Activated CD8-positive, alpha-beta memory T cell treated with anti-CD3 and anti-CD28 coated beads, Interleukin-2, amount 10 ng/mL, durations not matched to agents 7 days and 5 days (primary cell): ENCODE data around the gene PDZD2. TPM values are rescaled to one million over a fixed set of nuclear protein-coding genes. Genes with fewer than 3 reads are reported as not detected.

Experiments
- ATAC-seq: fragments of 150-1000 bp; cut with Tn5 transposase; one replicate; pipeline ENCODE4 v1.10.0; 2021; ENCODE audit warnings: moderate library complexity
- CTCF ChIA-PET: fragments of 350-600 bp; sonication (Branson Sonifier 250); formaldehyde crosslinking; loops from one replicate; lab custom pipeline; 2021; ENCODE audit warnings: antibody characterized with exemption; lab: Charles Lee
- DNase-seq: peaks from one replicate; pipeline ENCODE4 v3.0.0-alpha.2; 2020
- H3K27ac Mint-ChIP-seq: one replicate; pipeline ENCODE4 v1.8.0; 2021; ENCODE audit warnings: mild to moderate bottlenecking, mixed read lengths
- H3K27me3 Mint-ChIP-seq: one replicate; pipeline ENCODE4 v1.8.0; 2021; ENCODE audit warnings: mixed read lengths
- H3K36me3 Mint-ChIP-seq: one replicate; pipeline ENCODE4 v1.8.0; 2021; ENCODE audit warnings: mild to moderate bottlenecking, mixed read lengths
- H3K4me1 Mint-ChIP-seq: one replicate; pipeline ENCODE4 v1.8.0; 2021; ENCODE audit warnings: mixed read lengths
- H3K4me3 Mint-ChIP-seq: one replicate; pipeline ENCODE4 v1.8.0; 2021; ENCODE audit warnings: mild to moderate bottlenecking, moderate library complexity, mixed read lengths
- H3K9me3 Mint-ChIP-seq: one replicate; pipeline ENCODE4 v1.8.0; 2022; ENCODE audit warnings: low read depth, mixed read lengths
- total RNA-seq, 2 experiments: library from RNA; stranded (reverse); gene quantifications; one replicate each; pipeline ENCODE4 v1.2.3, GENCODE V29; 2021

Gene PDZD2
- total RNA-seq, 2 experiments from 2014 or later, result not detected

DNA sequence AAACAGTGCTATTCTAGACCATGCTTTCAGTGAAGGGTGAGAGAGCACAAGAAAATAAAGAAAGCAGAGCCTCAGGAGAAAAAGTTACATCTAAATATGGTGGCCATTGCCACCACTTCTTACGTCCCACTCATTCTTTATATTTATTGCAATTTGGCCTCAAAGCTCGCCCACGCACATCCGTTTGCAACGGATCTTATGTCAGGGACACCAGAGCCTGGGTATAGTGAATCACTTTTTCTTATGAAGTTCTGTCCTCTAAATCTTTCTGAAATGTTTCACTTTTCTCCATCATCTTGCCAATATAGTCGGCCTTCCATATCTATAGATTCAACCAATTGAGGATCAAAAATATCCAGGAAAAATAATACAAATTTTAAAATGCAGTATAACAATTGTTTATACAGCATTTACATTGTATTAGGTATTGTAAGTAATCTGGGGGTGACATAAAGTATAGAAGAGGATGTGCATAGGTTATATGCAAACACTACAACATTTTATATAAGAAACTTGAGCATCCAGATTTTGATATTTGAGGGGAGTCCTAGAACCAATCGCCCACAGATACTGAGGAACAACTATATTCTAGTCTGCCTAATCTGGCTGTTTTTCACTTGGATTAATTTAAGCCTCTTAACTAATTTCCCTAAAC, 500.0 kb downstream of the PDZD2 start:
- no peak overlapping the region for H3K4me3 Mint-ChIP-seq
- H3K36me3 Mint-ChIP-seq, result peaks cover 43% of the 10 kb centered on the region
- DNase-seq (peak; percentile 72), ATAC-seq (peak; percentile 70)
- CTCF ChIA-PET, result no interaction called here
- H3K9me3 Mint-ChIP-seq, result no peaks in the 10 kb centered on the region
- no peaks in the 10 kb centered on the region for H3K27me3 Mint-ChIP-seq
- H3K4me1 Mint-ChIP-seq, result peaks cover 18% of the 10 kb centered on the region
- peak overlapping the region; percentile 67 for H3K27ac Mint-ChIP-seq

DNA sequence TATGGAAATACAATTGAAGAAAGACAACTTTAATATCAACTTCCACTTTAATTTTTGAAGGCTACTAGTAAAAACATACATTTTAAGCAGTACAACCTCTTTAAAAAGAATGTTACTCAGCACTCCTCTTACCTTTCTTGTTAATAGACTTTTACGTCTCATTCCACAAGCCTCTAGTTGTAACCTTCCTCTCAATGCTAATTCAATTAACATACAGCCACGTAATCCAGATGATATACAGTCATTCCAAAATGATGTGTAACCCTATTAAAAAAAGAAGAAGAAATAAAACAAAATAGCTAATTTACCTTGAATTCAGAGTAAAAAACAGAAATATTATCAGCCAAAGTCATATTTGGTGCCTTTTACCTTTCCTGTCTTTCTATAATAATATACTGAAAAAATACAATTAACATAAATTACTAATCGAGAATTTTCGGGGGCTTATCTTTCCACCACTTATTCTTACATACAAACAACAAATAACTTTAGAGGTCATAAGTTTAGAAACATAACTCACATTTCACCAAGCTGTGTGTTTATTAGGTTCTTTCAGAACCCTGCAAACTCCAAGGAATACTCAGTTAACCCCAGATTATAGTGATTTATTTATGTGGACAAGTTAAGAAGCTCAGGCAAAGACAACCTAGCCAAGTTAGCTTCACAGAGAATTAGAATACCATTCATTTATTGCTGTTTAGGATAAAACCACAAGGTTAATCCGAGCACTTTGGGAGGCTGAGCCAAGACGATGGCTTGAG, 504.9 kb downstream of the PDZD2 start:
- H3K36me3 Mint-ChIP-seq, result peaks cover 50% of the 10 kb centered on the region
- H3K27me3 Mint-ChIP-seq, result no peaks in the 10 kb centered on the region
- H3K4me1 Mint-ChIP-seq, result peaks cover 18% of the 10 kb centered on the region
- ATAC-seq, result no peak
- no peak overlapping the region for H3K4me3 Mint-ChIP-seq
- peak overlapping the region; percentile 23 for H3K27ac Mint-ChIP-seq
- CTCF ChIA-PET, result no interaction called here
- DNase-seq, result no peak
- H3K9me3 Mint-ChIP-seq, result no peaks in the 10 kb centered on the region

- Mint-ChIP-seq H3K27ac (no peak overlapping the region), H3K4me3 (no peak overlapping the region), H3K27me3 (no peaks in the 10 kb centered on the region), H3K9me3 (no peaks in the 10 kb centered on the region), H3K4me1 (peaks cover 13% of the 10 kb centered on the region), H3K36me3 (peaks cover 50% of the 10 kb centered on the region)
- no peak for ATAC-seq
- CTCF ChIA-PET, result no interaction called here
- DNase-seq, result no peak
These were observed 505.7 kb downstream of the PDZD2 start for GRCh38 chr5:32144378-32145207.

DNA sequence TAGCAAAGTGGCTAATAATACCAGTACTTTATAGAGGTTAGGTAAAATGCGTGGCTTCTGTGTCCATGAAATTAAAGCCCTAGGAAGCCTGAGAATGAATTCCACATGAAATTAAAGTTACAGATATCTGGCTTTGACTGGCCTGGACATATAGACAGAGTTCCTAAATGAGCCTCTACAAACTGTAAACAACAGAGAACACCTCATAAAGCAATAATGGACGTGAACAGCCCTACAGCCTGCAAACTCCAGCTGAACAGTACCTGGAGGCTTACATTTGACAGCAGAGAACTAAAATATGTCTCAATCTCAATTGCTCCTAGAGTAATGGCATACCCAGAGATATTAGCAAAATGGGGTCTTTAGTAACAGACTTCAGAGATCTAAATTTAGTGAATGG, 506.4 kb downstream of the PDZD2 start:
- Mint-ChIP-seq H3K9me3 (no peaks in the 10 kb centered on the region), H3K27ac (no peak overlapping the region), H3K27me3 (no peaks in the 10 kb centered on the region), H3K36me3 (peaks cover 46% of the 10 kb centered on the region), H3K4me1 (peaks cover 9% of the 10 kb centered on the region), H3K4me3 (no peak overlapping the region)
- CTCF ChIA-PET, result no interaction called here
- no peak for DNase-seq
- no peak for ATAC-seq

DNA sequence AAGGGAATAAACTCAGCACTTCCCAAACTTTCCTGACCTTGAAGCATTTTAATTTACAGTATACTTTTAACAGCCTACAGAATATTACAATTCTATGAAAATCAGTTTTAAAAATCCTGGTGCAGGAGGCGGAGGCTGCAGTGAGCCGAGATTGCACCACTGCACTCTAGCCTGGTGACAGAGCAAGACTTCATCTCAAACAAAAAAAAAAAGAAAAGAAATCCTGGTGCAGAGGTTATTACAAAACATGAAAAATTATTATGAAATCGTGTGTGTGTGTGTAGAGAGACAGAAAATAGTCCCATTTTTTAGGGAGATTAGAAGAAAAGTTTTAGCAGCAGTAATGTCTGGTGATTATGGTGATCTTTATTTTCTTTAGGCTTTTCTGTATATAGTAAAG, 508.3 kb downstream of the PDZD2 start:
- DNase-seq (no peak), ATAC-seq (no peak)
- no peaks in the 10 kb centered on the region for H3K27me3 Mint-ChIP-seq
- no peaks in the 10 kb centered on the region for H3K9me3 Mint-ChIP-seq
- H3K27ac Mint-ChIP-seq, result no peak overlapping the region
- no peak overlapping the region for H3K4me3 Mint-ChIP-seq
- CTCF ChIA-PET, result no interaction called here
- peaks cover 45% of the 10 kb centered on the region for H3K36me3 Mint-ChIP-seq
- H3K4me1 Mint-ChIP-seq, result peaks cover 14% of the 10 kb centered on the region

DNA sequence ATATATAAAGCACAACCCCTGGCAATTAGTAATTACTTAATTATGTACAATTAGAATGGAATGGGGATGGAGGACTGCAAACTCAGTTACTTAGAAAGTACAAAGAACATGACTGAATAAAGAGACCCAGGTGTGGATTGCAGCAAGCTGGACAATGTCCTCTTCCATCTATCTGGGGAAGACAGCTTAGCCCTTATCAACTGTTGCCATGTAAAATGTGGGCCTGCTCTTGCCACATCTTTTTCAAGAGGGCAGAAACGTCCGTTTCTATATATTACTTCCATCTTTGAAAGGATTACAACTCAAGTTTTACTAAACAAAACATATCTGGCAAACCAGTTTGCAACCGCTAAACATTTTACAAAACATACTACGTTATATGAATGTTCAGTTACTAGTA, 509.0 kb downstream of the PDZD2 start:
- CTCF ChIA-PET, result no interaction called here
- H3K9me3 Mint-ChIP-seq, result no peaks in the 10 kb centered on the region
- no peak overlapping the region for H3K27ac Mint-ChIP-seq
- H3K36me3 Mint-ChIP-seq, result peaks cover 49% of the 10 kb centered on the region
- H3K4me3 Mint-ChIP-seq, result no peak overlapping the region
- ATAC-seq, result no peak
- H3K27me3 Mint-ChIP-seq, result no peaks in the 10 kb centered on the region
- peaks cover 14% of the 10 kb centered on the region for H3K4me1 Mint-ChIP-seq
- DNase-seq, result no peak

DNA sequence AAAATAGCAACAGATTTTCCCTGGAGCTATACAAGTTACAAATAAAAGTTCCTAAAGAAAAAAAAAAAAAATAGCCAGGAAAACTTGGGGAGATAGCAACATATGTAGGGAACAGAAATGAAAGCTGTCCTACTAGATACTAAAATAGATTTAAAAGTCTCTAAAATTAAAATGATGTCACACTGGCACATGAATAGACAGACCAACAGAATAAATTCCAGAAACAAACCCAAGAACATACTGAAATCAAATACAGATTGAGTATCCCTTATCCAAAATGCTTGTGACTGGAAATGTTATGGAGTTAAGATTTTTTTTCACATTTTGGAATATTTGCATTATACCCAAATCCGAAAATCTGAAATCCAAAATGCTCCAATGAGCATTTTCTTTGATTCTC, 511.4 kb downstream of the PDZD2 start:
- ATAC-seq (no peak), DNase-seq (no peak)
- H3K27me3 Mint-ChIP-seq, result no peaks in the 10 kb centered on the region
- no peak overlapping the region for H3K4me3 Mint-ChIP-seq
- CTCF ChIA-PET, result no interaction called here
- H3K4me1 Mint-ChIP-seq, result peaks cover 26% of the 10 kb centered on the region
- peaks cover 2% of the 10 kb centered on the region for H3K9me3 Mint-ChIP-seq
- no peak overlapping the region for H3K27ac Mint-ChIP-seq
- peaks cover 51% of the 10 kb centered on the region for H3K36me3 Mint-ChIP-seq

GRCh38 chr5:32151198-32151597, 512.3 kb downstream of the PDZD2 start:
- Mint-ChIP-seq H3K4me1 (peaks cover 23% of the 10 kb centered on the region), H3K27me3 (no peaks in the 10 kb centered on the region), H3K36me3 (peaks cover 47% of the 10 kb centered on the region), H3K9me3 (peaks cover 2% of the 10 kb centered on the region), H3K27ac (no peak overlapping the region), H3K4me3 (no peak overlapping the region)
- ATAC-seq (no peak), DNase-seq (no peak)
- CTCF ChIA-PET, result no interaction called here

DNA sequence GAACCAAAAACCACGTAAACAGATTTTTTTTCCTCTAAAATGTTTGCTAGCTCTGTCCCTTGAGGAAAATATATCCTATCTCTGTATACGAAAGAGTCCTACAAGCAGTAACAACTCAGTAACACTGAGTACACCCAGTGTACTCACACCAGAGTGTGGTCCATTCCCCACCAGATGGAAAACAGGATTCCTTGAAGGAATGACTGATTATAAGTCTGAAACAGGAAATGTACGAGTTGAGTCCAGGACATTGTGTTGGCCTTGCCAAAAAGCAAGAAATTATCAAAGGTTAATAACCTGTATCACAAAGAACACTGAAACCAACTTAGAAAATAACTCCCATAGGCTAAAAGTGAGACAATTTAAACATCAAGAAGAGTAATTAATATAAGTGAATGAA, 514.8 kb downstream of the PDZD2 start:
- peaks cover 37% of the 10 kb centered on the region for H3K36me3 Mint-ChIP-seq
- CTCF ChIA-PET, result no interaction called here
- no peaks in the 10 kb centered on the region for H3K27me3 Mint-ChIP-seq
- ATAC-seq, result no peak
- no peak overlapping the region for H3K4me3 Mint-ChIP-seq
- peaks cover 20% of the 10 kb centered on the region for H3K4me1 Mint-ChIP-seq
- H3K9me3 Mint-ChIP-seq, result peaks cover 2% of the 10 kb centered on the region
- no peak overlapping the region for H3K27ac Mint-ChIP-seq
- no peak for DNase-seq

DNA sequence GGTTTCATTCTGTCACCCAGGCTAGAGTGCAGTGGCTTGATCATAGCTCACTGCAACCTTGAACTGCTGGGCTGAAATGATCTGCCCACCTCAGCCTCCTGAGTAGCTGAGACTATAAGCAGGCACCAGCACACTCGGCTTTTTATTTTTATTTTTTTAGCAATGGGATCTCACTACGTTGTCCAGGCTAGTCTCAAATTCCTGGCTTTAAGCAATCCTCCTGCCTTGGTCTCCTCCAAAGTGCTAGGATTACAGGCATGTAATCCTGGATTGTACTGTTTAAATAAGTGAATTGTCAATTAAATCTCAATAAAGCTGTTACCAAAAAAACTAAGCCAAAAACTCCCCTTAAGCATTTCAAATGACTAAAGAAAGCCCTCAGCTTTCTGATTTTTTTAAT, 516.3 kb downstream of the PDZD2 start:
- Mint-ChIP-seq H3K36me3 (peaks cover 29% of the 10 kb centered on the region), H3K27me3 (no peaks in the 10 kb centered on the region), H3K4me1 (peaks cover 16% of the 10 kb centered on the region), H3K4me3 (no peak overlapping the region), H3K27ac (no peak overlapping the region), H3K9me3 (peaks cover 2% of the 10 kb centered on the region)
- DNase-seq, result no peak
- CTCF ChIA-PET, result no interaction called here
- no peak for ATAC-seq

GRCh38 chr5:32156635-32157034, 517.7 kb downstream of the PDZD2 start:
- peaks cover 22% of the 10 kb centered on the region for H3K4me1 Mint-ChIP-seq

DNA sequence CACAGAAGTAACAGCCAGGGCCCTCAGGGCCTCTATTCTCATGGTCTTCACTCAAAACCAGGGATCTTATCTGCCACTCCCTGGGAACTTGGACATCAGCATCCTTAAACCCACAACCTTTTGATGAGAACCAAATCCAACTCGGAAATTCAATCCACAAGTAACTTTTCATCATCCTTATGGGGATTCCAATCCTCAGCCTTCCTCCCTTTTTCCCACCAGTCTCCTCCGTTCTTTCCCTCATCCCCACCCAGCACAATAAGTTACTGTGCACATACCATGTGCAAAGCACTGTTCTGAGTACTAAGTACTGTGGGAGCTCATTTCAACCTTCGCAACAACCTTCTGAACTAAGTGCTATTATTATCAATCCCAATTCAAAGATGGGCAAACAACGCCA, 518.1 kb downstream of the PDZD2 start:
- peaks cover 20% of the 10 kb centered on the region for H3K4me1 Mint-ChIP-seq
- no peaks in the 10 kb centered on the region for H3K27me3 Mint-ChIP-seq
- peaks cover 2% of the 10 kb centered on the region for H3K9me3 Mint-ChIP-seq
- CTCF ChIA-PET, result no interaction called here
- H3K27ac Mint-ChIP-seq, result no peak overlapping the region
- no peak for DNase-seq
- ATAC-seq, result no peak
- peaks cover 28% of the 10 kb centered on the region for H3K36me3 Mint-ChIP-seq
- no peak overlapping the region for H3K4me3 Mint-ChIP-seq

More at GRCh38 chr5:32156635-32157034, 517.7 kb downstream of the PDZD2 start:
- peaks cover 33% of the 10 kb centered on the region for H3K36me3 Mint-ChIP-seq
- no peaks in the 10 kb centered on the region for H3K27me3 Mint-ChIP-seq
- CTCF ChIA-PET, result no interaction called here
- no peak overlapping the region for H3K4me3 Mint-ChIP-seq
- ATAC-seq (no peak), DNase-seq (no peak)
- peaks cover 2% of the 10 kb centered on the region for H3K9me3 Mint-ChIP-seq
- peak overlapping the region; percentile 28 for H3K27ac Mint-ChIP-seq

GRCh38 chr5:32158679-32158975, 519.7 kb downstream of the PDZD2 start:
- Mint-ChIP-seq H3K27ac (no peak overlapping the region), H3K27me3 (no peaks in the 10 kb centered on the region), H3K9me3 (no peaks in the 10 kb centered on the region), H3K4me1 (peaks cover 16% of the 10 kb centered on the region), H3K36me3 (peaks cover 19% of the 10 kb centered on the region), H3K4me3 (no peak overlapping the region)
- ATAC-seq, result no peak
- no peak for DNase-seq
- CTCF ChIA-PET, result no interaction called here
